ENCODE data around the gene FARSB. TPM values are rescaled to one million over a fixed set of nuclear protein-coding genes. Genes with fewer than 3 reads are reported as not detected.

The FARSB gene
- total RNA-seq, 5 donors from 2014 or later (not counting 1 experiment from before 2014, with no cell fraction given) = 11.5 to 15.8 (median 15.6) TPM

DNA sequence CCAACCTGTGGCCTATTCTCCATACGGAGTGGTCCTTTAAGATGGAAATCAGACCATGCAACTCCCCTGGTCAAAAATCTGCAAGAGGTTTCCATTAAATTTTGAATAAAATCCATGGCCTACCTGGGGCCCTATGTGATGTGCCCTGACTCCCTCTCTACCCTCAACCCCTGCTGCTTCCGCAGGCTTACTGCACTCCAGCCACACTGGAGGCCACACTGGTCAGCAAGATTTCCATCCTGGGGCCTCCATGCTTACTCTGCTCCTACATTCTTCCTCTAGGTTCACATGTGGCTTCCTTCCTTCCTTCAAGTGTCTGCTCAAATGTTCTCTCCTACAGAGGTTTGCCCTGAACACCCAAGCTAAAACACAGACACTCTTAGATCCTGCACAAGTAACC, 40.6 kb downstream of the FARSB start:
- no peak overlapping the region for H3K4me3 Mint-ChIP-seq
- ATAC-seq (replicated peaks in 1 of 4) = no peak
- POLR2A ChIA-PET = no interaction called here

DNA sequence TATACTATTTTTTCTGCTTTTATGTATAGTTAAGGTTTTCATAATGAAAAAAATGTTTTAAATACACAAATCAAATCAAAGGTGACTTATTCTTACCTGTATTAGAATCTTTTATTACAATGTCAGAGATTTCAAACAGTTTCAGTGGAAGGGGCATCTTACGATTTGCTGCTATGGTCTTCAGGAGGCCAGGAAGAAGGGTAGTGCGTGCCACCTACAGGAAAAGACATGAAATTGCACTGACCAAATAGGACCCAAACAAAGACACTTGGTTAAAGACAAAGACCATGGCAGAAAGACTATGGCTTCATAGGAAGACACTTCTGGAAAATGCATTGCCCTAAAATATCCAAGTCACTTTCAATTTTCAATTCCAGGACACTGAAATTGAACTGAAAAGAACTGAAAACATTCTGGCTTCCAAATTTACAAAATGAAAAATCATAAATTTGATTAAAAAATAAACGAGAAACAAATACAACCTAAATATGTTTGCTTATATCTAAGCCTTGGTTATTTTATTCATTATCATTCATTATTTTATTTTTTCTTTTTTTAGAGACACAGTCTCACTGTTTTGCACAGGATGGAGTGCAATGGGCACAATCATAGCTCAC, 42.1 kb downstream of the FARSB start:
- H3K36me3 ChIP-seq (ENCODE audit: control insufficient read depth in 2 of 2, extremely low read depth in 1 of 2, insufficient read depth in 1 of 2, low read length in 1 of 2) = peaks cover 4 to 32% of the 10 kb centered on the region in 2 donors
- no peak overlapping the region for H3K4me3 ChIP-seq (ENCODE audit: control insufficient read depth in 1 of 2, extremely low read depth in 1 of 2, low read length in 1 of 2)
- DNase-seq (peak in 1 of 35 experiments; percentile 44), ATAC-seq (replicated peaks in 1 of 4) (peak in 1 of 4 experiments; percentile 49)
- Mint-ChIP-seq H3K9me3 (no peaks in the 10 kb centered on the region), H3K36me3 (peaks cover 28% of the 10 kb centered on the region), H3K4me3 (no peak overlapping the region), H3K27ac (no peak overlapping the region), H3K4me1 (no peaks in the 10 kb centered on the region), H3K27me3 (no peaks in the 10 kb centered on the region)
- CTCF ChIA-PET = interaction anchor here in 1 of 2 donors (1.0 kb wide), 2 partner anchors 295 to 558 kb away, joined by 3 read pairs; no protein-coding TSS in a partner anchor
- H3K9me3 ChIP-seq = no peaks in the 10 kb centered on the region
- H3K4me1 ChIP-seq (ENCODE audit: control insufficient read depth in 1 of 2, extremely low read depth in 1 of 2, insufficient read depth in 2 of 2, low read length in 2 of 2) = no peaks in the 10 kb centered on the region
- no peak overlapping the region for H3K27ac ChIP-seq (ENCODE audit: low read length)
- 50% methylated on average over 1 of the region's 3 CpGs for WGBS (ENCODE audit: insufficient coverage)
- POLR2A ChIA-PET = no interaction called here
- H3K27me3 ChIP-seq (replicated peaks in 1 of 2; ENCODE audit: control insufficient read depth in 2 of 2, extremely low read depth in 1 of 2, insufficient read depth in 2 of 2, low read length in 1 of 2) = no peaks in the 10 kb centered on the region

More for the DNA sequence above, 40.6 kb downstream of the FARSB start:
- CTCF ChIA-PET = no interaction called here
- no peaks in the 10 kb centered on the region for H3K9me3 ChIP-seq
- H3K27ac ChIP-seq (ENCODE audit: low read length) = no peak overlapping the region
- no peaks in the 10 kb centered on the region for H3K27me3 Mint-ChIP-seq
- no peak for DNase-seq
- no peaks in the 10 kb centered on the region for H3K4me1 Mint-ChIP-seq
- WGBS (ENCODE audit: insufficient coverage) = 100% methylated on average over 2 of the region's 2 CpGs
- H3K27me3 ChIP-seq (replicated peaks in 1 of 2; ENCODE audit: control insufficient read depth in 2 of 2, extremely low read depth in 1 of 2, insufficient read depth in 2 of 2, low read length in 1 of 2) = no peaks in the 10 kb centered on the region
- H3K4me1 ChIP-seq (ENCODE audit: control insufficient read depth in 1 of 2, extremely low read depth in 1 of 2, insufficient read depth in 2 of 2, low read length in 2 of 2) = no peaks in the 10 kb centered on the region
- no peak overlapping the region for H3K27ac Mint-ChIP-seq
- H3K9me3 Mint-ChIP-seq = no peaks in the 10 kb centered on the region
- H3K4me3 ChIP-seq (ENCODE audit: control insufficient read depth in 1 of 2, extremely low read depth in 1 of 2, low read length in 1 of 2) = no peak overlapping the region
- peaks cover 33% of the 10 kb centered on the region for H3K36me3 Mint-ChIP-seq
- peaks cover 0 to 40% of the 10 kb centered on the region in 2 donors for H3K36me3 ChIP-seq (ENCODE audit: control insufficient read depth in 2 of 2, extremely low read depth in 1 of 2, insufficient read depth in 1 of 2, low read length in 1 of 2)

DNA sequence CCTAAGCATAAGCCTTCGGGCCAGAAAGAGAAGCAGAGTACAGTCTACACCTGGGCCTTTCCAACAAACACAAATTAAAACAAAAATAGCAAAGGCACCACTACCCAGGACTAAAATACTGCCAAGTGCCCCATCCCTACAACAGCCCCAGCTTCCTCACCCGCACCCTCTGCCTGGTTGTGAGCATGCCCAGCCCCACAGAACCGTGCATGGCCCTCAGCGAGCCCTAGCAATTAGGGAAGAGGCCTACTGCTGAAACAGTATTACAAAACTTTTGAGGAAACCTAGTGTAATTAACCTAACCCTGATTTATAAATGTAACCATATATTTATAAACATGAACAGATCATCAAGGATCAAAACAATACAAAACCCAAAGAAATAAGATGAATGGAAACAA, 44.2 kb downstream of the FARSB start:
- no peak overlapping the region for H3K4me3 Mint-ChIP-seq
- Histone ChIP-seq H3K4me3 (ENCODE audit: control insufficient read depth in 1 of 2, extremely low read depth in 1 of 2, low read length in 1 of 2) (no peak overlapping the region), H3K27me3 (replicated peaks in 1 of 2; ENCODE audit: control insufficient read depth in 2 of 2, extremely low read depth in 1 of 2, insufficient read depth in 2 of 2, low read length in 1 of 2) (no peaks in the 10 kb centered on the region), H3K27ac (ENCODE audit: low read length) (no peak overlapping the region), H3K4me1 (ENCODE audit: control insufficient read depth in 1 of 2, extremely low read depth in 1 of 2, insufficient read depth in 2 of 2, low read length in 2 of 2) (no peaks in the 10 kb centered on the region), H3K36me3 (ENCODE audit: control insufficient read depth in 2 of 2, extremely low read depth in 1 of 2, insufficient read depth in 1 of 2, low read length in 1 of 2) (peaks cover 4 to 28% of the 10 kb centered on the region in 2 donors), H3K9me3 (no peaks in the 10 kb centered on the region)
- peaks cover 35% of the 10 kb centered on the region for H3K36me3 Mint-ChIP-seq
- no peak for DNase-seq
- POLR2A ChIA-PET = interaction anchor here in 1 of 2 donors (0.6 kb wide), 1 partner anchor 160 kb away, joined by 5 read pairs; no protein-coding TSS in a partner anchor
- no peak for ATAC-seq (replicated peaks in 1 of 4)
- no peaks in the 10 kb centered on the region for H3K9me3 Mint-ChIP-seq
- no peak overlapping the region for H3K27ac Mint-ChIP-seq
- no peaks in the 10 kb centered on the region for H3K4me1 Mint-ChIP-seq
- no peaks in the 10 kb centered on the region for H3K27me3 Mint-ChIP-seq
- 93% methylated on average over 4 of the region's 4 CpGs for WGBS (ENCODE audit: insufficient coverage)
- CTCF ChIA-PET = interaction anchor here in 1 of 2 donors (1.0 to 1.5 kb wide), 2 partner anchors 9 to 294 kb away, joined by 3 to 4 read pairs; no protein-coding TSS in a partner anchor

DNA sequence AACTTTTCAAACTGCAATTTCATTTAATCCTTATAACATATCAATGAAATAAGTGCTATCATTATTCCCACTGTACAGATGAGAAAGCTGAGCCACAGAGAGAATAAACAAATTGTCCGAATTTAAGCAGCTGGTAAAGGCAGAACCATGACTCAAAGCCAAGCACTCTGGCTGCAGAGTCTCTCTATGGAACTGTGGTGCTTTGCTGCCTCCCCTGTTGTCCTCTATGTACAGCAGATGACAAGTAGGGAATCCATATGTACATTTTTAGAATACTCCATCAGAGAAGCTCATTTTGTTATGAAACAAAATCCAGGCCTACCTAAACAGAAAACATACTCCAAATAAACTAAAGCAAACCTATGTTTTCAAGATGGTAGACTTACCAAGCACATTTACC, 45.1 kb downstream of the FARSB start:
- no peak for ATAC-seq (replicated peaks in 1 of 4)
- peaks cover 39% of the 10 kb centered on the region for H3K36me3 Mint-ChIP-seq
- POLR2A ChIA-PET = no interaction called here

DNA sequence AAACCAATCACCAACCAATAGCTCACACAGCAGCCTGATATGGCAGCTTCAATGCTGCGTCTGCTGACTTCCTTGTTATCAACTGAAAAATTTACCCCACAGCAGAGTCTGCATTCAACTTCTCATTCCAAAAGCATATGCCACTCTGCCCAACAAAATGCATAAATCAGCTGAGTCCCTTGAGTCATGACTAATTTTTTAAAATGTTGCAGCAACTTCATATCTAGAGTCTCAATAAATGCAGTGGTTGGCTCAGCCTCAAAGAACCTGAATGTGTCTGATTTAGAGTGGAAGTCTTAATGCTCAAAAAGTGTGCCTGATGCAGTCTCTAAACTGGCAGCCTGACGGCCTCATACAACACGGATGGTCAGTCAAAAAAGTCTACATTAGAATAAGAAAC, 46.5 kb downstream of the FARSB start:
- no peaks in the 10 kb centered on the region for H3K27me3 Mint-ChIP-seq
- H3K4me1 ChIP-seq (ENCODE audit: control insufficient read depth in 1 of 2, extremely low read depth in 1 of 2, insufficient read depth in 2 of 2, low read length in 2 of 2) = no peaks in the 10 kb centered on the region
- ChIA-PET POLR2A (no interaction called here), CTCF (interaction anchor here (0.5 to 1.0 kb wide), 2 partner anchors 15 to 296 kb away, joined by 3 to 4 read pairs; no protein-coding TSS in a partner anchor)
- H3K27ac ChIP-seq (ENCODE audit: low read length) = no peak overlapping the region
- no peaks in the 10 kb centered on the region for H3K27me3 ChIP-seq (replicated peaks in 1 of 2; ENCODE audit: control insufficient read depth in 2 of 2, extremely low read depth in 1 of 2, insufficient read depth in 2 of 2, low read length in 1 of 2)
- H3K4me3 Mint-ChIP-seq = no peak overlapping the region
- DNase-seq (no peak), ATAC-seq (replicated peaks in 1 of 4) (no peak)
- no peaks in the 10 kb centered on the region for H3K9me3 Mint-ChIP-seq
- 100% methylated on average over 1 of the region's 3 CpGs for WGBS (ENCODE audit: insufficient coverage)
- no peak overlapping the region for H3K4me3 ChIP-seq (ENCODE audit: control insufficient read depth in 1 of 2, extremely low read depth in 1 of 2, low read length in 1 of 2)
- H3K4me1 Mint-ChIP-seq = peaks cover 0 to 1% (median 0%) of the 10 kb centered on the region in 3 donors
- peaks cover 39% of the 10 kb centered on the region for H3K36me3 Mint-ChIP-seq
- no peaks in the 10 kb centered on the region for H3K9me3 ChIP-seq
- peaks cover 4 to 30% of the 10 kb centered on the region in 2 donors for H3K36me3 ChIP-seq (ENCODE audit: control insufficient read depth in 2 of 2, extremely low read depth in 1 of 2, insufficient read depth in 1 of 2, low read length in 1 of 2)
- H3K27ac Mint-ChIP-seq = no peak overlapping the region

More for the DNA sequence above, 45.1 kb downstream of the FARSB start:
- no peak overlapping the region for H3K4me3 Mint-ChIP-seq
- H3K4me1 Mint-ChIP-seq = peaks cover 0 to 1% (median 0%) of the 10 kb centered on the region in 3 donors
- H3K9me3 Mint-ChIP-seq = no peaks in the 10 kb centered on the region
- Histone ChIP-seq H3K36me3 (ENCODE audit: control insufficient read depth in 2 of 2, extremely low read depth in 1 of 2, insufficient read depth in 1 of 2, low read length in 1 of 2) (peaks cover 4 to 33% of the 10 kb centered on the region in 2 donors), H3K4me3 (ENCODE audit: control insufficient read depth in 1 of 2, extremely low read depth in 1 of 2, low read length in 1 of 2) (no peak overlapping the region), H3K27me3 (replicated peaks in 1 of 2; ENCODE audit: control insufficient read depth in 2 of 2, extremely low read depth in 1 of 2, insufficient read depth in 2 of 2, low read length in 1 of 2) (no peaks in the 10 kb centered on the region), H3K9me3 (no peaks in the 10 kb centered on the region), H3K4me1 (ENCODE audit: control insufficient read depth in 1 of 2, extremely low read depth in 1 of 2, insufficient read depth in 2 of 2, low read length in 2 of 2) (no peaks in the 10 kb centered on the region), H3K27ac (ENCODE audit: low read length) (no peak overlapping the region)
- CTCF ChIA-PET = interaction anchor here (0.6 to 1.5 kb wide), 4 partner anchors 9 to 293 kb away, joined by 3 to 4 read pairs (median 3); no protein-coding TSS in a partner anchor
- WGBS (ENCODE audit: insufficient coverage) = 88% methylated on average over 1 of the region's 1 CpG
- no peak for DNase-seq
- no peaks in the 10 kb centered on the region for H3K27me3 Mint-ChIP-seq
- H3K27ac Mint-ChIP-seq = no peak overlapping the region

DNA sequence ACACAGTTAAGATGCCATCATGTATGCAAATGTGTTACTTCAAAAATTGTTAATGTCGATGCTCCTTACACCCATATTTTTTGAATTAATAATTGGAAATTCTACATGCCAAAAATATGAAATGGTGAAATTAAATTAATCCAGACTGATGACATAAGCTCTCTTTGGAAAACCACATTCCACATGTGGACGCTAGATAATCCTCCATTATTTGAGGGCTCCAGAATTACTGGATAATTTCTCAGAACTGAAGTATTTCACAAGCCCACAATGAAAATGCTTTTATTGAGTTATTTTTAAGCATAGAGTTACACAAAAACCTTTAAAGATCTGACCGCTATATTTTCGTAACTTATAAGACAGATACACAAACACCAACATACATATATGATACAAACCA, 47.8 kb downstream of the FARSB start:
- Mint-ChIP-seq H3K36me3 (peaks cover 39% of the 10 kb centered on the region), H3K9me3 (no peaks in the 10 kb centered on the region), H3K27ac (no peak overlapping the region), H3K4me3 (no peak overlapping the region), H3K27me3 (no peaks in the 10 kb centered on the region), H3K4me1 (peaks cover 0 to 1% (median 0%) of the 10 kb centered on the region in 3 donors)
- DNase-seq (no peak), ATAC-seq (replicated peaks in 1 of 4) (no peak)
- ChIA-PET POLR2A (interaction anchor here in 1 of 2 donors (0.6 kb wide), 1 partner anchor 18 kb away, joined by 3 read pairs; no protein-coding TSS in a partner anchor), CTCF (no interaction called here)
- no peaks in the 10 kb centered on the region for H3K27me3 ChIP-seq (replicated peaks in 1 of 2; ENCODE audit: control insufficient read depth in 2 of 2, extremely low read depth in 1 of 2, insufficient read depth in 2 of 2, low read length in 1 of 2)
- H3K4me1 ChIP-seq (ENCODE audit: control insufficient read depth in 1 of 2, extremely low read depth in 1 of 2, insufficient read depth in 2 of 2, low read length in 2 of 2) = no peaks in the 10 kb centered on the region
- no peaks in the 10 kb centered on the region for H3K9me3 ChIP-seq
- H3K27ac ChIP-seq (ENCODE audit: low read length) = no peak overlapping the region
- peaks cover 4 to 28% of the 10 kb centered on the region in 2 donors for H3K36me3 ChIP-seq (ENCODE audit: control insufficient read depth in 2 of 2, extremely low read depth in 1 of 2, insufficient read depth in 1 of 2, low read length in 1 of 2)
- WGBS (ENCODE audit: insufficient coverage) = no CpG with 5 or more reads among the region's 4 CpGs
- H3K4me3 ChIP-seq (ENCODE audit: control insufficient read depth in 1 of 2, extremely low read depth in 1 of 2, low read length in 1 of 2) = no peak overlapping the region
